LNCaP clone FGC (cell line): ENCODE measurements around the gene NEUROD2.

Experiments used
- DNase-seq: peaks from one replicate; pipeline ENCODE4 v3.0.0-alpha.2; 2011; ENCODE audit warnings: low read depth
- H3K4me3 ChIP-seq: 2 replicates; pipeline ENCODE4 v1.5.1; 2011; ENCODE audit warnings: mild to moderate bottlenecking, low read depth, low read length, control low read depth
- CTCF ChIP-seq: IDR thresholded peaks from 2 replicates; pipeline ENCODE4 v1.5.1; 2012; ENCODE audit warnings: mild to moderate bottlenecking; ENCODE audit not compliant: control insufficient read depth, insufficient read depth; ENCODE audit errors: extremely low read depth

NEUROD2 gene

DNA sequence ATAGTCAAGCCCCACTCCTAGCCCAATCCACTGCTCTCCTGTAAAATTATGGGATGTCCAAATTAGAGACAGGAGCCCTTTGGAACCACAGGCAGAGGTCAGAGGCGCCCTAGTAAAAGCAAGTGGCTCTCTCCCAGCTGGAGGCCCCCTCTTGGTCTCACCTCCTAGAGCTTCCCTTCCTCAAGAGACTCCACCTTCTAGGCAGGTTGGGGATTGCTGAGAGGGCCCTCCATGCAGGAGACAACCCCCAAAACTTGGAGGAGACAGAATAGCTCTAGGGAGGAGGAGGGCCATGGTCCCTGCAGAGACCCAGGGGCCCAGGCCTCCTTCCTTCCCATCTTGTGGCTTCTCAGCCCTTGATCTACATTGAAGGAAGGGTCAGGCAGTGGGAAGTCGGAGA, 29.4 kb downstream of the NEUROD2 start:
- no peak for DNase-seq
- no peak overlapping the region for H3K4me3 ChIP-seq
- no peak for TF ChIP-seq CTCF

GRCh38 chr17:39576187-39576586, 31.5 kb downstream of the NEUROD2 start:
- H3K4me3 ChIP-seq: no peak overlapping the region
- DNase-seq: no peak
- 0 out of 2 replicates have a peak, but pooled peaks have one; percentile 4 for TF ChIP-seq CTCF

GRCh38 chr17:39573447-39574298, 34.0 kb downstream of the NEUROD2 start:
- TF ChIP-seq CTCF: no peak
- peak overlapping the region; percentile 57 for H3K4me3 ChIP-seq
- peak; percentile 72 for DNase-seq

GRCh38 chr17:39572121-39572520, 35.6 kb downstream of the NEUROD2 start:
- no peak overlapping the region for H3K4me3 ChIP-seq
- no peak for TF ChIP-seq CTCF
- DNase-seq: no peak

DNA sequence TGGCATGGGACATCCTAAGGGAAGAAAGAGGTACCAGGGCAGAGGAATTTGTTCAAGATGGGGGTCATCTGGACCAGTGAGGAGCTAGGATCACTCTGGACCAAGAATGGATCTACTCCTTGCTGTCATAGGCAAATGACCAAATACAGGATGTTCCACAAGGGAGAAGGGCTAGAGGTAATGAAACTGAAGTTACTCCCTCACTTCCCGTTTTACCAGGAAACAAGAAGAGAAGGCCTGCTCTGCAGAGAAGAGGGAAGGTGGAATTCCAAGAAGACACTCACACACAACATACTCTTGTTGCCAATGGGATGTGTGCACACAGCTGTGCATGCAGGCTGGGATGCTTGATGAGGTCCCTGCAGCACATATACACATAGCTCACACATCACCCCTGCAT, 38.6 kb downstream of the NEUROD2 start:
- no peak for TF ChIP-seq CTCF
- H3K4me3 ChIP-seq: no peak overlapping the region
- no peak for DNase-seq

GRCh38 chr17:39568702-39569101, 39.0 kb downstream of the NEUROD2 start:
- TF ChIP-seq CTCF: no peak
- no peak for DNase-seq
- H3K4me3 ChIP-seq: no peak overlapping the region
